GM12878 (cell line): ENCODE results near the gene SLC34A1. TPM values are rescaled to one million over a fixed set of nuclear protein-coding genes. Genes with fewer than 3 reads are reported as not detected.

Experiments
- ATAC-seq: fragments of 200-7000 bp; cut with Tn5 transposase; 3 replicates; pipeline ENCODE4 v1.9.1; 2020; ENCODE audit warnings: mild to moderate bottlenecking, moderate library complexity
- BruUV-seq: library from RNA; stranded (reverse); fragments of 400-500 nt; replicated peaks from 2 replicates; lab custom pipeline; 2021; lab: Mats Ljungman, UMichigan
- CTCF ChIA-PET: fragments of 300-600 bp; sonication (Branson Sonifier 250); formaldehyde crosslinking; extraction: SDS; loops from one replicate; lab custom pipeline; 2021; ENCODE audit warnings: inconsistent platforms; lab: Yijun Ruan, JAX
- POLR2A ChIA-PET: fragments of 350-600 bp; formaldehyde crosslinking; extraction: SDS; loops from one replicate; lab custom pipeline; 2021; ENCODE audit warnings: inconsistent platforms; lab: Charles Lee
- RAD21 ChIA-PET: fragments of 300-600 bp; sonication (Branson Sonifier 250); formaldehyde crosslinking; loops from one replicate; lab custom pipeline; 2023; ENCODE audit warnings: antibody characterized with exemption; ENCODE audit not compliant: unreplicated experiment; lab: Charles Lee
- SMC1A ChIA-PET: fragments of 300-600 bp; sonication (Branson Sonifier 250); formaldehyde crosslinking; loops from one replicate; lab custom pipeline; 2023; ENCODE audit not compliant: unreplicated experiment, uncharacterized antibody; lab: Charles Lee
- DNase-seq: peaks from one replicate; pipeline ENCODE4 v3.0.0-alpha.2; 2011; ENCODE audit warnings: low read depth, low spot score
- FAIRE-seq: peaks from 3 replicates; lab custom pipeline; 2011; peaks lifted over from hg19 to GRCh38; lab: Jason Lieb, UNC
- H2AFZ ChIP-seq: 2 replicates; pipeline ENCODE4 v1.6.0; 2011; ENCODE audit warnings: low read depth, low read length, control low read depth; ENCODE audit not compliant: control insufficient read depth
- H3K27ac ChIP-seq: 2 replicates; pipeline ENCODE4 v1.5.1; 2011; ENCODE audit warnings: control low read depth; ENCODE audit not compliant: control insufficient read depth, insufficient read depth
- H3K27me3 ChIP-seq, 2 experiments: replicated peaks in 1 of 2; 2 replicates each; pipeline versions ENCODE4 v1.6.0 to v1.6.1; 2011; ENCODE audit warnings: low read length in 1 of 2; ENCODE audit not compliant: control insufficient read depth in 2 of 2, insufficient read depth in 2 of 2
- H3K36me3 ChIP-seq, 2 experiments: 2 replicates each; pipeline ENCODE4 v1.5.1; 2011; ENCODE audit warnings: low read length in 1 of 2; ENCODE audit not compliant: control insufficient read depth in 2 of 2, insufficient read depth in 2 of 2
- H3K4me1 ChIP-seq: 2 replicates; pipeline ENCODE4 v1.6.1; 2011; ENCODE audit warnings: mild to moderate bottlenecking, low read length, moderate library complexity, mixed read lengths; ENCODE audit not compliant: control insufficient read depth, insufficient read depth
- H3K4me2 ChIP-seq: 2 replicates; pipeline ENCODE4 v1.6.0; 2011; ENCODE audit warnings: control low read depth; ENCODE audit not compliant: control insufficient read depth, insufficient read depth
- H3K4me3 ChIP-seq: fragments of 200-600 bp; sonication (generic); 2 replicates; pipeline ENCODE4 v1.5.1; 2016
- H3K79me2 ChIP-seq: 2 replicates; pipeline ENCODE4 v1.6.0; 2011; ENCODE audit warnings: low read length; ENCODE audit not compliant: control insufficient read depth, insufficient read depth
- H3K9ac ChIP-seq: 2 replicates; pipeline ENCODE4 v1.8.0; 2011; ENCODE audit warnings: low read length, control low read depth, mixed read lengths; ENCODE audit not compliant: control insufficient read depth, insufficient read depth
- H3K9me3 ChIP-seq: replicated peaks from 3 replicates; pipeline ENCODE4 v1.5.1; 2011; ENCODE audit warnings: mild to moderate bottlenecking, low read length; ENCODE audit not compliant: control insufficient read depth, insufficient read depth
- H4K20me1 ChIP-seq: 2 replicates; pipeline ENCODE4 v1.6.0; 2011; ENCODE audit not compliant: control insufficient read depth, insufficient read depth
- ATF3 ChIP-seq: IDR thresholded peaks from 2 replicates; pipeline ENCODE4 v1.6.1; 2011; ENCODE audit warnings: low read depth, mild to moderate bottlenecking, low read length, moderate library complexity, borderline replicate concordance; ENCODE audit errors: extremely low read depth
- PAX5 ChIP-seq: IDR thresholded peaks from 2 replicates; pipeline ENCODE4 v1.6.1; 2011; ENCODE audit warnings: low read depth, low read length, borderline replicate concordance
- POLR2A ChIP-seq: IDR thresholded peaks from 2 replicates; pipeline ENCODE4 v1.6.1; 2011; ENCODE audit warnings: low read depth, mild to moderate bottlenecking, low read length
- POU2F2 ChIP-seq: IDR thresholded peaks from 3 replicates; pipeline ENCODE4 v1.6.1; 2011; ENCODE audit warnings: low read depth, mild to moderate bottlenecking, low read length, borderline replicate concordance
- SIX5 ChIP-seq: IDR thresholded peaks from 2 replicates; pipeline ENCODE4 v1.6.1; 2011; ENCODE audit warnings: mild to moderate bottlenecking, low read depth, low read length, moderate library complexity; ENCODE audit not compliant: severe bottlenecking
- SKIL ChIP-seq: fragments of 450-650 bp; IDR thresholded peaks from 2 replicates; pipeline ENCODE4 v1.6.1; 2017; ENCODE audit warnings: mild to moderate bottlenecking, low read depth, inconsistent platforms; ENCODE audit not compliant: poor library complexity, severe bottlenecking
- WGBS: methylation state at CpG from one replicate; pipeline ENCODE4 v1.1.6; 2016; ENCODE audit warnings: low lambda C conversion rate; ENCODE audit not compliant: insufficient replicate concordance, insufficient coverage; ENCODE audit errors: missing lambda C conversion rate; 5-methylcytosine and 5-hydroxymethylcytosine counted together
- in situ Hi-C: fragments of 300-500 bp; cut with MboI; formaldehyde crosslinking; loops from 9 replicates; pipeline ENCODE4 v1.14.3; 2018; ENCODE audit warnings: mixed read lengths
- intact Hi-C: fragments of 100-400 bp; cut with micrococcal nuclease; formaldehyde crosslinking; loops from one replicate; pipeline ENCODE4 v1.14.2; 2022; ENCODE audit not compliant: unreplicated experiment
- polyA plus RNA-seq, 11 experiments: library from polyadenylated mRNA; depleted of rRNA in 4 of 11; unstranded in 6 of 11; stranded (reverse) in 5 of 11; fragments of >200 nt; fragmentation: Nextera tagmentation in 4 of 11; fragmentation: Illumina TruSeq in 1 of 11; extraction: Ambion mirVana in 4 of 11; extraction: Trizol in 1 of 11; gene quantifications; 1 replicate in 1 of 11; 2 replicates in 10 of 11; pipeline versions ENCODE4 v1.2.1 to v1.2.3, GENCODE V29; 2011 to 2016; ENCODE audit warnings: inconsistent platforms in 2 of 11, missing spikeins in 2 of 11, low read depth in 1 of 11
- total RNA-seq, 4 experiments: library from RNA; depleted of rRNA in 3 of 4; stranded (reverse); fragments of >200 nt in 3 of 4; fragmentation: Illumina TruSeq in 1 of 4; extraction: Trizol in 1 of 4; gene quantifications; 2 replicates each; pipeline versions ENCODE4 v1.2.1 to v1.2.3, GENCODE V29; 2013 to 2021

The SLC34A1 gene
- total and polyA plus RNA-seq, 10 of the 15 experiments (the other 5 are each of a cell fraction or from before 2014, with no cell fraction given): 0.03 to 0.14 (median 0.09) TPM; not detected in 2

- in situ Hi-C loops (no loop called here), intact Hi-C loops (no loop called here)
- WGBS: 100% methylated on average over 1 of the region's 1 CpG
- BruUV-seq: no TSS peak
- TF ChIP-seq POLR2A (no peak), PAX5 (no peak), SKIL (no peak), SIX5 (no peak), ATF3 (no peak), POU2F2 (no peak)
- no peaks in the 10 kb centered on the region; a peak in 1 of 4 replicates for H3K36me3 ChIP-seq
- no peak overlapping the region for H3K4me2 ChIP-seq
- SMC1A ChIA-PET: interaction anchor here (0.7 to 3.0 kb wide), 5 partner anchors 8 to 90 kb away, joined by 3 to 7 read pairs (median 5); no protein-coding TSS in a partner anchor
- no peaks in the 10 kb centered on the region for H3K27me3 ChIP-seq
- no peak overlapping the region for H3K4me3 ChIP-seq
- H3K79me2 ChIP-seq: peaks cover 38% of the 10 kb centered on the region
- ATAC-seq (no peak), FAIRE-seq (no peak), DNase-seq (no peak)
- peaks cover 31% of the 10 kb centered on the region for H3K4me1 ChIP-seq
- peaks cover 3% of the 10 kb centered on the region; the same call in 1 of the 3 replicates for H3K9me3 ChIP-seq
- H3K27ac ChIP-seq: no peak overlapping the region
- H3K9ac ChIP-seq: no peak overlapping the region
- POLR2A ChIA-PET: interaction anchor here (0.5 to 2.3 kb wide), 4 partner anchors 9 to 783 kb away, joined by 3 to 13 read pairs (median 6); no protein-coding TSS in a partner anchor
- RAD21 ChIA-PET: interaction anchor here (0.6 to 1.0 kb wide), 2 partner anchors 9 to 15 kb away, joined by 6 read pairs; no protein-coding TSS in a partner anchor
- CTCF ChIA-PET: interaction anchor here (0.6 to 7.2 kb wide), 6 partner anchors 10 to 145 kb away, joined by 3 to 46 read pairs (median 5); no protein-coding TSS in a partner anchor
- H4K20me1 ChIP-seq: no peaks in the 10 kb centered on the region
- no peak overlapping the region for H2AFZ ChIP-seq
Measured at GRCh38 chr5:177355162-177355867, 28.9 kb upstream of the SLC34A1 start.
